Measurements from ENCODE around the gene THBS3.
A peak's percentile ranks its signal among the peaks of the same experiment; 100 is the strongest.
"Not testable (repeated sequence)": the region's sequence is repeated elsewhere in the genome, so short reads cannot be mapped to it uniquely, and the experiment has no call there.

Gene THBS3

GRCh38 chr1:155176544-155177071, 31.1 kb downstream of the THBS3 start:
- H3K27ac ChIP-seq = peak overlapping the region; percentile 22
- DNase-seq (ENCODE audit: low read depth, low spot score) = no peak

- no peak for DNase-seq (ENCODE audit: low read depth, low spot score)
- H3K27ac ChIP-seq = peak overlapping the region; percentile 22
These were observed 31.7 kb downstream of the THBS3 start for GRCh38 chr1:155175927-155176371.

- no peak overlapping the region for H3K27ac ChIP-seq
- DNase-seq (ENCODE audit: low read depth, low spot score) = no peak
These were observed 32.3 kb downstream of the THBS3 start for GRCh38 chr1:155175281-155175926.

- H3K27ac ChIP-seq = peak overlapping the region; percentile 75
- DNase-seq (ENCODE audit: low read depth, low spot score) = no peak
These were observed 33.1 kb downstream of the THBS3 start for GRCh38 chr1:155174324-155175280.

GRCh38 chr1:155173478-155174323, 34.0 kb downstream of the THBS3 start, which contains the start of gene TRIM46:
TSS of gene TRIM46 (plus strand) at chr1:155173849. CDS start at chr1:155173967, 118 bp downstream.
- H3K27ac ChIP-seq = peak within 1 kb of the TSS; percentile 75
- no peak for DNase-seq (ENCODE audit: low read depth, low spot score)

GRCh38 chr1:155172732-155173477, 34.8 kb downstream of the THBS3 start, which contains the start of gene KRTCAP2:
TSS of gene KRTCAP2 (minus strand) at chr1:155173304. CDS start at chr1:155173224, 80 bp downstream.
- peak within 1 kb of the TSS; percentile 75 for H3K27ac ChIP-seq
- peak; percentile 79 for DNase-seq (ENCODE audit: low read depth, low spot score)

- H3K27ac ChIP-seq = peak overlapping the region; percentile 75
- DNase-seq (ENCODE audit: low read depth, low spot score) = no peak
These were observed 35.6 kb downstream of the THBS3 start for GRCh38 chr1:155171836-155172731.

GRCh38 chr1:155170806-155171205, 36.9 kb downstream of the THBS3 start:
- H3K27ac ChIP-seq = no peak overlapping the region
- DNase-seq (ENCODE audit: low read depth, low spot score) = no peak

- no peak overlapping the region for H3K27ac ChIP-seq
- DNase-seq (ENCODE audit: low read depth, low spot score) = no peak
These were observed 37.5 kb downstream of the THBS3 start for GRCh38 chr1:155170101-155170785.

GRCh38 chr1:155169541-155169940, 38.2 kb downstream of the THBS3 start:
- no peak for DNase-seq (ENCODE audit: low read depth, low spot score)
- H3K27ac ChIP-seq = no peak overlapping the region

- no peak for DNase-seq (ENCODE audit: low read depth, low spot score)
- no peak overlapping the region for H3K27ac ChIP-seq
These were observed 39.1 kb downstream of the THBS3 start for GRCh38 chr1:155168456-155169210.

GRCh38 chr1:155168105-155168445, 39.6 kb downstream of the THBS3 start:
- DNase-seq (ENCODE audit: low read depth, low spot score) = not testable (repeated sequence)

GRCh38 chr1:155167166-155168104, 40.3 kb downstream of the THBS3 start:
- no peak for DNase-seq (ENCODE audit: low read depth, low spot score)
- no peak overlapping the region for H3K27ac ChIP-seq

More at GRCh38 chr1:155168105-155168445, 39.6 kb downstream of the THBS3 start:
- H3K27ac ChIP-seq = not testable (repeated sequence)

- no peak for DNase-seq (ENCODE audit: low read depth, low spot score)
These were observed 41.1 kb downstream of the THBS3 start for GRCh38 chr1:155166471-155167165.

GRCh38 chr1:155166051-155166470, 41.6 kb downstream of the THBS3 start:
- DNase-seq (ENCODE audit: low read depth, low spot score) = no peak
- H3K27ac ChIP-seq = no peak overlapping the region

More at GRCh38 chr1:155166471-155167165, 41.1 kb downstream of the THBS3 start:
- no peak overlapping the region for H3K27ac ChIP-seq

All from epithelial cell of prostate (primary cell).